Breast epithelium (tissue), 3 donors: Measurements from ENCODE around the gene TMEM273.

Source experiments
- CTCF ChIP-seq, 3 donors: fragments of 450-650 bp; IDR thresholded peaks; one replicate each; pipeline ENCODE4 v1.5.1; 2016 to 2017; ENCODE audit warnings: antibody characterized with exemption in 3 of 3, mild to moderate bottlenecking in 3 of 3, moderate library complexity in 3 of 3
- POLR2A ChIP-seq: fragments of 450-650 bp; IDR thresholded peaks from one replicate; pipeline ENCODE4 v1.6.1; 2016; ENCODE audit warnings: antibody characterized with exemption, mild to moderate bottlenecking, moderate library complexity

- TF ChIP-seq CTCF (IDR thresholded peaks at IDR 0.05) (no peak), POLR2A (no peak)
Observed at GRCh38 chr10:49113741-49114141, 74.5 kb downstream of the TMEM273 start.
